HEK293 (cell line): ENCODE measurements around the gene DSCAM.

ENCODE experiments used
- CTCF ChIA-PET: fragments of 350-600 bp; formaldehyde crosslinking; extraction: SDS; loops from one replicate; lab custom pipeline; 2021; ENCODE audit warnings: antibody characterized with exemption; lab: Yijun Ruan, JAX
- POLR2A ChIA-PET: fragments of 300-600 bp; formaldehyde crosslinking; extraction: SDS; loops from one replicate; lab custom pipeline; 2020; ENCODE audit warnings: antibody characterized with exemption, inconsistent platforms; lab: Yijun Ruan, JAX
- H3K27ac ChIP-seq: fragments of 200-500 bp; sonication (Bioruptor generic); 2 replicates; pipeline ENCODE4 v1.5.1; 2014; ENCODE audit warnings: low read depth, low read length, control low read depth, inconsistent platforms; ENCODE audit errors: extremely low read depth
- H3K36me3 ChIP-seq, 2 experiments: fragments of 200-500 bp in 1 of 2; sonication (Bioruptor generic) in 1 of 2; 1 replicate in 1 of 2; 2 replicates in 1 of 2; pipeline ENCODE4 v1.5.1; 2014 to 2017; ENCODE audit warnings: inconsistent platforms in 2 of 2, low read length in 2 of 2; ENCODE audit not compliant: control insufficient read depth in 2 of 2, insufficient read depth in 1 of 2
- H3K4me1 ChIP-seq: fragments of 200-500 bp; sonication (Bioruptor generic); 2 replicates; pipeline ENCODE4 v1.5.1; 2014; ENCODE audit warnings: mild to moderate bottlenecking, low read length, inconsistent platforms; ENCODE audit not compliant: control insufficient read depth, insufficient read depth
- H3K4me3 ChIP-seq: 2 replicates; pipeline ENCODE4 v1.5.1; 2011; ENCODE audit warnings: low read depth, mild to moderate bottlenecking, control low read depth, low read length, moderate library complexity
- H3K9me3 ChIP-seq: fragments of 200-500 bp; sonication (Bioruptor generic); 2 replicates; pipeline ENCODE4 v1.5.1; 2014; ENCODE audit warnings: low read depth, low read length, inconsistent platforms; ENCODE audit not compliant: control insufficient read depth, insufficient read depth
- CTCF ChIP-seq: fragments of 450-650 bp; formaldehyde crosslinking; IDR thresholded peaks from 2 replicates; pipeline ENCODE4 v1.5.1; 2016; ENCODE audit warnings: missing biosample characterization, missing genetic modification characterization
- HOXD13 ChIP-seq: sonication (generic); formaldehyde crosslinking; IDR thresholded peaks from 2 replicates; pipeline ENCODE4 v1.8.0; 2022; ENCODE audit warnings: missing genetic modification reagents, borderline replicate concordance
- PRDM2 ChIP-seq: fragments of 450-650 bp; formaldehyde crosslinking; IDR thresholded peaks from 2 replicates; pipeline ENCODE4 v1.5.1; 2016; ENCODE audit warnings: missing biosample characterization, missing genetic modification characterization, borderline replicate concordance
- SCRT1 ChIP-seq: fragments of 450-650 bp; formaldehyde crosslinking; IDR thresholded peaks from 2 replicates; pipeline ENCODE4 v1.5.1; 2016; ENCODE audit warnings: missing biosample characterization, missing genetic modification characterization, borderline replicate concordance
- YY1 ChIP-seq: fragments of 450-650 bp; formaldehyde crosslinking; IDR thresholded peaks from 2 replicates; pipeline ENCODE4 v1.5.1; 2018; ENCODE audit warnings: missing biosample characterization, missing genetic modification characterization
- YY2 ChIP-seq: fragments of 450-650 bp; formaldehyde crosslinking; IDR thresholded peaks from 2 replicates; pipeline ENCODE4 v1.5.1; 2016; ENCODE audit warnings: missing biosample characterization, missing genetic modification characterization
- ZNF138 ChIP-seq: fragments of 450-650 bp; formaldehyde crosslinking; IDR thresholded peaks from 2 replicates; pipeline ENCODE4 v1.5.1; 2016; ENCODE audit warnings: missing biosample characterization, missing genetic modification characterization, borderline replicate concordance
- ZNF155 ChIP-seq: fragments of 450-650 bp; formaldehyde crosslinking; IDR thresholded peaks from 2 replicates; pipeline ENCODE4 v1.5.1; 2016; ENCODE audit warnings: missing biosample characterization, missing genetic modification characterization
- ZNF202 ChIP-seq: fragments of 450-650 bp; formaldehyde crosslinking; IDR thresholded peaks from 2 replicates; pipeline ENCODE4 v1.5.1; 2016; ENCODE audit warnings: missing biosample characterization, missing genetic modification characterization, borderline replicate concordance
- ZNF274 ChIP-seq, 2 experiments: fragments of 200-500 bp in 1 of 2; fragments of 450-650 bp in 1 of 2; sonication (Bioruptor generic) in 1 of 2; formaldehyde crosslinking in 1 of 2; IDR thresholded peaks; 2 replicates each; pipeline versions ENCODE4 v1.5.1 to v1.6.1; 2014 to 2016; ENCODE audit warnings: borderline replicate concordance in 1 of 2, inconsistent platforms in 1 of 2, low read length in 1 of 2, missing biosample characterization in 1 of 2, missing genetic modification characterization in 1 of 2
- ZNF341 ChIP-seq: fragments of 450-650 bp; formaldehyde crosslinking; IDR thresholded peaks from 2 replicates; pipeline ENCODE4; 2016; ENCODE audit warnings: low read depth, missing biosample characterization, missing genetic modification characterization
- ZNF423 ChIP-seq: fragments of 450-650 bp; formaldehyde crosslinking; IDR thresholded peaks from 2 replicates; pipeline ENCODE4 v1.5.1; 2016; ENCODE audit warnings: missing biosample characterization, missing genetic modification characterization
- ZNF433 ChIP-seq: fragments of 450-650 bp; formaldehyde crosslinking; IDR thresholded peaks from 2 replicates; pipeline ENCODE4 v1.5.1; 2016; ENCODE audit warnings: missing biosample characterization, missing genetic modification characterization, low read depth
- ZNF510 ChIP-seq: fragments of 450-650 bp; formaldehyde crosslinking; IDR thresholded peaks from 2 replicates; pipeline ENCODE4 v1.5.1; 2018; ENCODE audit warnings: mild to moderate bottlenecking, missing genetic modification characterization, missing biosample characterization; ENCODE audit not compliant: insufficient replicate concordance
- ZNF555 ChIP-seq: fragments of 450-650 bp; formaldehyde crosslinking; conservative IDR thresholded peaks from 2 replicates; pipeline ENCODE4 v1.5.1; 2017; ENCODE audit warnings: missing biosample characterization, mild to moderate bottlenecking, missing genetic modification characterization, inconsistent platforms
- ZNF558 ChIP-seq: fragments of 450-650 bp; formaldehyde crosslinking; IDR thresholded peaks from 2 replicates; pipeline ENCODE4 v1.5.1; 2016; ENCODE audit warnings: missing biosample characterization, missing genetic modification characterization
- ZNF645 ChIP-seq: fragments of 450-650 bp; formaldehyde crosslinking; IDR thresholded peaks from 2 replicates; pipeline ENCODE4; 2016; ENCODE audit warnings: missing biosample characterization, missing genetic modification characterization
- ZNF777 ChIP-seq: fragments of 450-650 bp; formaldehyde crosslinking; IDR thresholded peaks from 2 replicates; pipeline ENCODE4 v1.5.1; 2017; ENCODE audit warnings: missing biosample characterization, missing genetic modification characterization, borderline replicate concordance
- ZNF785 ChIP-seq: fragments of 450-650 bp; formaldehyde crosslinking; IDR thresholded peaks from 2 replicates; pipeline ENCODE4 v1.5.1; 2016; ENCODE audit warnings: missing biosample characterization, missing genetic modification characterization
- ZSCAN4 ChIP-seq: fragments of 450-650 bp; formaldehyde crosslinking; IDR thresholded peaks from 2 replicates; pipeline ENCODE4 v1.5.1; 2017; ENCODE audit warnings: missing biosample characterization, missing genetic modification characterization

The DSCAM gene

GRCh38 chr21:40164905-40165772 is 681.8 kb downstream of the DSCAM start:
- no peak overlapping the region for H3K27ac ChIP-seq
- ChIA-PET POLR2A (no interaction called here), CTCF (interaction anchor here (0.9 kb wide), 1 partner anchor 301 kb away, joined by 3 read pairs; no protein-coding TSS in a partner anchor)
- TF ChIP-seq ZNF138 (tag by site-specific recombination) = no peak
- H3K4me3 ChIP-seq = no peak overlapping the region
- H3K36me3 ChIP-seq = no peaks in the 10 kb centered on the region
- H3K4me1 ChIP-seq = no peaks in the 10 kb centered on the region
- no peaks in the 10 kb centered on the region for H3K9me3 ChIP-seq

GRCh38 chr21:40162075-40162474 is 684.9 kb downstream of the DSCAM start:
- no peak overlapping the region for H3K4me3 ChIP-seq
- H3K27ac ChIP-seq = no peak overlapping the region
- ChIA-PET CTCF (interaction anchor here (0.6 kb wide), 2 partner anchors 12 to 21 kb away, joined by 3 read pairs; no protein-coding TSS in a partner anchor), POLR2A (no interaction called here)
- H3K36me3 ChIP-seq = no peaks in the 10 kb centered on the region
- no peaks in the 10 kb centered on the region for H3K4me1 ChIP-seq
- TF ChIP-seq ZNF558 (tag by site-specific recombination) (no peak), ZNF433 (tag by site-specific recombination) (no peak), ZNF510 (tag by site-specific recombination) (no peak), HOXD13 (no peak), ZSCAN4 (tag by site-specific recombination) (no peak), CTCF (tag by site-specific recombination) (no peak), ZNF341 (tag by site-specific recombination) (no peak), ZNF555 (no peak), ZNF155 (no peak), ZNF274 (IDR thresholded peaks at IDR 0.05; ENCODE audit: low read length) (no peak), ZNF274 (tag by site-specific recombination; IDR thresholded peaks at IDR 0.05; ENCODE audit: borderline replicate concordance) (no peak), YY1 (tag by site-specific recombination) (no peak), ZNF423 (tag by site-specific recombination) (no peak), ZNF777 (no peak), YY2 (tag by site-specific recombination) (no peak), ZNF785 (no peak), ZNF202 (no peak), SCRT1 (tag by site-specific recombination) (no peak), PRDM2 (no peak), ZNF645 (tag by site-specific recombination) (no peak)
- H3K9me3 ChIP-seq = no peaks in the 10 kb centered on the region
